ENCODE results near the gene CCNYL1. TPM values are rescaled to one million over a fixed set of nuclear protein-coding genes. Genes with fewer than 3 reads are reported as not detected.

CCNYL1 gene
- total RNA-seq, 2 donors from 2014 or later = 5.7 to 9.7 TPM

DNA sequence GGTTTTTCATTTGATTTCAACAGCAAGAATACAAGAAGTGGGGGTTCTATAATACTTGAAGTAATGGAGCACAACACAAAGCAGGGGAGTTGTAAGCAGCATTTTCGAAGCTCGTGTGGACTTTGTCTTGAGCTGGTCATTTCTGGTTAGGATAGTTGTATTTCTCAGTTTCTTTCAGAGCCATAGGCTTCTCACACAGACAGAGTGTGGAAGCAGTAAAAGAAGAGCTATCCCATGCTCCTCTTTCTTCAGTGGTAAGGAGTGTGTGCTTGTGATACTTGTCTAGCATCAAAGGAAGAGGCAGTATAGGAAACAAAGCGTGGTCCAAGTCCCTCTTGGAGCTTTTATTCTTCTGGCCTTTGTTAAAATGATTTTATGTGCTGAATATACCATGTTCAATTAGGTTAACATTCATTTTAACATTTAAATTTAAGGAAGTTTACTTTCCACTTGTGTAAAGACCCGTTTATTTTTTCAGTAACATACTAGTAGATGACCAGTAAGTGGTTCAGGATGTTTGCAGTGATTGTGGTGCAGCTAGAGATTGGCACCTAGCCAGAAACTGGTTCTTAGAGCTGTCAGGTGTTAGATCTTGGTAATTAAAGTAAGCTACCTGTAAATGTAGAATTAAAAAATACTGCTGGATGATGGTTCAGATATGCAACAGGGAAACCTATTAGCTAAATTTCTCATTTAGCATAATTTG, 14.6 kb downstream of the CCNYL1 start:
- DNase-seq (ENCODE audit: low spot score) = no peak
- H3K27ac ChIP-seq = no peak overlapping the region
- intact Hi-C loops (cut with DNase I) = no loop called here

DNA sequence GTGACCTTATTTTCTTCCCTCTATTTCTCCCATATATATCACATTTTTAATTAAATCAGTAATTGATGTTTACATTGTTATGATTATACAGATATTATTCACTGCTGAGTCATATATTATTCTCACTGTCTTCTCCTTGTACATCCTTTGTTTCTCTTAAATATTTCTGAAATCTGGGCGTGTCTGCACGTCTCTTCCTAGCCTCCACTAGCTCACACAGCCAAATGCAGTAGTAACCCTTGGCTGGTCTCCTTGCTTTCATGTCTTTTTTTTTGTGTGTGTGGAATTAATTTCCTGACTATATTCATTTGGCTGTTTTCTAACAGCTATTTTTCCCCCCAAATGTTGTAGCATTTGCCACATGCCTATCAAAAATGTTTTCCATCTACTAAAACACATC, 15.8 kb downstream of the CCNYL1 start:
- Histone ChIP-seq H3K27me3 (replicated peaks; ENCODE audit: insufficient read depth) (no peaks in the 10 kb centered on the region), H3K27ac (no peak overlapping the region), H3K9me3 (no peaks in the 10 kb centered on the region), H3K36me3 (no peaks in the 10 kb centered on the region), H3K4me3 (no peak overlapping the region), H3K4me1 (replicated peaks) (no peaks in the 10 kb centered on the region)
- WGBS = 79% methylated on average over 2 of the region's 2 CpGs
- TF ChIP-seq, protein P1, sequence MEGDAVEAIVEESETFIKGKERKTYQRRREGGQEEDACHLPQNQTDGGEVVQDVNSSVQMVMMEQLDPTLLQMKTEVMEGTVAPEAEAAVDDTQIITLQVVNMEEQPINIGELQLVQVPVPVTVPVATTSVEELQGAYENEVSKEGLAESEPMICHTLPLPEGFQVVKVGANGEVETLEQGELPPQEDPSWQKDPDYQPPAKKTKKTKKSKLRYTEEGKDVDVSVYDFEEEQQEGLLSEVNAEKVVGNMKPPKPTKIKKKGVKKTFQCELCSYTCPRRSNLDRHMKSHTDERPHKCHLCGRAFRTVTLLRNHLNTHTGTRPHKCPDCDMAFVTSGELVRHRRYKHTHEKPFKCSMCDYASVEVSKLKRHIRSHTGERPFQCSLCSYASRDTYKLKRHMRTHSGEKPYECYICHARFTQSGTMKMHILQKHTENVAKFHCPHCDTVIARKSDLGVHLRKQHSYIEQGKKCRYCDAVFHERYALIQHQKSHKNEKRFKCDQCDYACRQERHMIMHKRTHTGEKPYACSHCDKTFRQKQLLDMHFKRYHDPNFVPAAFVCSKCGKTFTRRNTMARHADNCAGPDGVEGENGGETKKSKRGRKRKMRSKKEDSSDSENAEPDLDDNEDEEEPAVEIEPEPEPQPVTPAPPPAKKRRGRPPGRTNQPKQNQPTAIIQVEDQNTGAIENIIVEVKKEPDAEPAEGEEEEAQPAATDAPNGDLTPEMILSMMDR (IDR thresholded peaks at IDR 0.05) = no peak
- TF ChIP-seq POLR2A (IDR thresholded peaks at IDR 0.05) (no peak), POLR2AphosphoS5 (IDR thresholded peaks at IDR 0.05) (no peak)
- DNase-seq (ENCODE audit: low spot score) = no peak
- intact Hi-C loops (cut with DNase I) = no loop called here

More for the DNA sequence above, 14.6 kb downstream of the CCNYL1 start:
- H3K36me3 ChIP-seq = no peaks in the 10 kb centered on the region
- TF ChIP-seq POLR2A (IDR thresholded peaks at IDR 0.05) (no peak), POLR2AphosphoS5 (IDR thresholded peaks at IDR 0.05) (no peak)
- TF ChIP-seq, protein P1 (IDR thresholded peaks at IDR 0.05) = no peak
- 80% methylated on average over 4 of the region's 4 CpGs for WGBS
- H3K4me3 ChIP-seq = no peak overlapping the region
- no peaks in the 10 kb centered on the region for H3K4me1 ChIP-seq (replicated peaks)
- H3K27me3 ChIP-seq (replicated peaks; ENCODE audit: insufficient read depth) = no peaks in the 10 kb centered on the region
- H3K9me3 ChIP-seq = no peaks in the 10 kb centered on the region

DNA sequence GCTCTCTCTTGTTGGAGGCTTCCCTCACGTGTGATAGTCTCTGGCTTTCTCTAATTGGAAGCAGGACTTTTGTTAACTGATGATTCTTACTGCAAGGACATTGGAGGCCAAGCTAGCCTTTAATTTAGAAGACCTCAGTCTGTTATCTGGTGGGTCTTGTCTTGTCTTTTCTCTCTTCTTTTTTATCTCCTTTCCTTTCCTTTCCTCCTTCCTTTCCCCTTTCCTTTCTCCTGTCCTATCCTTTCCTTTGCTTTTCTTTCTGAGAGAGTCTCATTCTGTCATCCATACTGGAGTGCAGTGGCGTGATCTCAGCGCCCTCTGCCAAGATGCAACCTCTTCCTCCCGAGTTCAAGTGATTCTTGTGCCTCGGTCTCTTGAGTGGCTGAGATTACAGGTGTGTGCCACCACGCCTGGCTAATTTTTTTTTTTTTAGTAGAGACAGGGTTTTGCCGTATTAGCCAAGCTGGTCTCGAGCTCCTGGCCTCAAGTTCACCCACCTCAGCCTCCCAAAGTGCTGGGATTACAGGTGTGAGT, 18.1 kb downstream of the CCNYL1 start:
- no peaks in the 10 kb centered on the region for H3K4me1 ChIP-seq (replicated peaks)
- no peak overlapping the region for H3K27ac ChIP-seq
- H3K27me3 ChIP-seq (replicated peaks; ENCODE audit: insufficient read depth) = no peaks in the 10 kb centered on the region
- H3K36me3 ChIP-seq = no peaks in the 10 kb centered on the region
- no peaks in the 10 kb centered on the region for H3K9me3 ChIP-seq
- intact Hi-C loops (cut with DNase I) = no loop called here
- 93% methylated on average over 8 of the region's 8 CpGs for WGBS
- TF ChIP-seq POLR2A (IDR thresholded peaks at IDR 0.05) (no peak), POLR2AphosphoS5 (IDR thresholded peaks at IDR 0.05) (no peak)
- TF ChIP-seq, protein P1 (IDR thresholded peaks at IDR 0.05) = no peak
- no peak for DNase-seq (ENCODE audit: low spot score)
- no peak overlapping the region for H3K4me3 ChIP-seq

DNA sequence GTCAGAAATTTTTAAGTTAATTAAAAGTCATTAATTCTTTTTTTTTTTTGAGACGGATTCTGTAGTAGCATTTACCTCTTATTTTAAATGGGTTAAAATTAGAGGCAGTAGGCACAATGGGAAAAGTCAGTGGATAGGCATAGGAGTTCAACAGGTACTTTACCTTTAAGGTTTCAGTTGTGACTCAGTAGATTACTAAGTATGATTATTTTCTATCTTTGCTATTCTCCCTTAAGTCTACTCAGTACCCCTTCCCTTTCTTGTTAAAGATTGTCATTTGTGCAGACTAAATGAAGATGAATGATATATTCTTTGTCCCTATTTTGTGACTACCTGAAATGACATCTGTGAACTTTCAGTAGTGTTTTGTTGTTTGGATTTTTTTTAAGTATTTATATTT, 19.7 kb downstream of the CCNYL1 start:
- H3K27ac ChIP-seq = no peak overlapping the region
- intact Hi-C loops (cut with DNase I) = no loop called here
- 96% methylated on average over 1 of the region's 1 CpG for WGBS
- TF ChIP-seq POLR2A (IDR thresholded peaks at IDR 0.05) (no peak), POLR2AphosphoS5 (IDR thresholded peaks at IDR 0.05) (no peak)
- TF ChIP-seq, protein P1 (IDR thresholded peaks at IDR 0.05) = no peak
- no peaks in the 10 kb centered on the region for H3K27me3 ChIP-seq (replicated peaks; ENCODE audit: insufficient read depth)
- H3K9me3 ChIP-seq = no peaks in the 10 kb centered on the region
- no peaks in the 10 kb centered on the region for H3K36me3 ChIP-seq
- no peaks in the 10 kb centered on the region for H3K4me1 ChIP-seq (replicated peaks)
- no peak for DNase-seq (ENCODE audit: low spot score)
- H3K4me3 ChIP-seq = no peak overlapping the region

All from prostate gland (tissue), 2 donors.